ENCODE data around the gene DDX27. TPM values are rescaled to one million over a fixed set of nuclear protein-coding genes. Genes with fewer than 3 reads are reported as not detected.

The DDX27 gene
- total and polyA plus RNA-seq, 2 of the 13 experiments (the other 11 are each of a cell fraction or from before 2014, with no cell fraction given), result 42.6 to 72.8 TPM

DNA sequence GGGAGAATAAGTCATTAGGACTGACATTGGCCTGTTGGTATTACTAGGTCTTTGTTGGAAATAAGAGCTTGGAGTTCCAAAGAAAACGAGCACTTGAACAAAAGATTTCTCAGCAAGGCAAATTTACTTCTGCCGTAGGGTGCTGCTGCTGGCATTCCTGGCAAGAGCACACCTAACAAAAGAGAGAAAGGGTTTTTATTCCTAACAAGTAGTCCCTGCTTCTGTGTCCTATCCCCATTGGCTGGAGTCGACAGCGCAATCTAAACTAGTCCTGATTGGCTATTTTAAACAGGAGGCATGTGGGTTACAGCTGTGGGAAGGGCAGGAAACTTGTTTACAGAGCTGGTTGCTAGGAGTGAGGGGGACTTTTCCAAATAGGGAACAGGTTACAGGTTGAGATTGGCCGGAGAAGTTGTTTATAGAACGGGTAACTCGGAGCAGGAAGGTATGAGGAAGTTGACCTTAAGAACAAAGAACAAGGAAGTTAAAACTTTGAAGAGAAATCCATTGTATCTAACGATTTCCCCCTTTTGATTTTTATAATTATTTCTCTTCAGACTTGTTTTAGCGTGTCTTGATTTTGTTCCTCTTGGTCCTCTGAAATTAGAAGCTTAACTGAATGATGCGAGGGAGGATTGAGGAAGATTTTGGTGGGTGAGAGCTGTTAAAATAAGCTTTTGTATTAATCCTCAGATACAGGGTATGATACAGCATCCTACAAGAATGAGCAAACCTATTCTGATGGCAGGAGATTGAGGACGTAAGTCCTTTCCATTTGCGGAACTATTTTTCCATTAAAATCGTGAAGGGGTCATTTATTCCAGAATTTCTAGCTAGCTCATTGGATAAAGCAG lies 62.1 kb downstream of the DDX27 start (continued):
- TF ChIP-seq, protein P1, sequence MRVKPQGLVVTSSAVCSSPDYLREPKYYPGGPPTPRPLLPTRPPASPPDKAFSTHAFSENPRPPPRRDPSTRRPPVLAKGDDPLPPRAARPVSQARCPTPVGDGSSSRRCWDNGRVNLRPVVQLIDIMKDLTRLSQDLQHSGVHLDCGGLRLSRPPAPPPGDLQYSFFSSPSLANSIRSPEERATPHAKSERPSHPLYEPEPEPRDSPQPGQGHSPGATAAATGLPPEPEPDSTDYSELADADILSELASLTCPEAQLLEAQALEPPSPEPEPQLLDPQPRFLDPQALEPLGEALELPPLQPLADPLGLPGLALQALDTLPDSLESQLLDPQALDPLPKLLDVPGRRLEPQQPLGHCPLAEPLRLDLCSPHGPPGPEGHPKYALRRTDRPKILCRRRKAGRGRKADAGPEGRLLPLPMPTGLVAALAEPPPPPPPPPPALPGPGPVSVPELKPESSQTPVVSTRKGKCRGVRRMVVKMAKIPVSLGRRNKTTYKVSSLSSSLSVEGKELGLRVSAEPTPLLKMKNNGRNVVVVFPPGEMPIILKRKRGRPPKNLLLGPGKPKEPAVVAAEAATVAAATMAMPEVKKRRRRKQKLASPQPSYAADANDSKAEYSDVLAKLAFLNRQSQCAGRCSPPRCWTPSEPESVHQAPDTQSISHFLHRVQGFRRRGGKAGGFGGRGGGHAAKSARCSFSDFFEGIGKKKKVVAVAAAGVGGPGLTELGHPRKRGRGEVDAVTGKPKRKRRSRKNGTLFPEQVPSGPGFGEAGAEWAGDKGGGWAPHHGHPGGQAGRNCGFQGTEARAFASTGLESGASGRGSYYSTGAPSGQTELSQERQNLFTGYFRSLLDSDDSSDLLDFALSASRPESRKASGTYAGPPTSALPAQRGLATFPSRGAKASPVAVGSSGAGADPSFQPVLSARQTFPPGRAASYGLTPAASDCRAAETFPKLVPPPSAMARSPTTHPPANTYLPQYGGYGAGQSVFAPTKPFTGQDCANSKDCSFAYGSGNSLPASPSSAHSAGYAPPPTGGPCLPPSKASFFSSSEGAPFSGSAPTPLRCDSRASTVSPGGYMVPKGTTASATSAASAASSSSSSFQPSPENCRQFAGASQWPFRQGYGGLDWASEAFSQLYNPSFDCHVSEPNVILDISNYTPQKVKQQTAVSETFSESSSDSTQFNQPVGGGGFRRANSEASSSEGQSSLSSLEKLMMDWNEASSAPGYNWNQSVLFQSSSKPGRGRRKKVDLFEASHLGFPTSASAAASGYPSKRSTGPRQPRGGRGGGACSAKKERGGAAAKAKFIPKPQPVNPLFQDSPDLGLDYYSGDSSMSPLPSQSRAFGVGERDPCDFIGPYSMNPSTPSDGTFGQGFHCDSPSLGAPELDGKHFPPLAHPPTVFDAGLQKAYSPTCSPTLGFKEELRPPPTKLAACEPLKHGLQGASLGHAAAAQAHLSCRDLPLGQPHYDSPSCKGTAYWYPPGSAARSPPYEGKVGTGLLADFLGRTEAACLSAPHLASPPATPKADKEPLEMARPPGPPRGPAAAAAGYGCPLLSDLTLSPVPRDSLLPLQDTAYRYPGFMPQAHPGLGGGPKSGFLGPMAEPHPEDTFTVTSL (CRISPR knock-in tag; IDR thresholded peaks at IDR 0.05; ENCODE audit: borderline replicate concordance), result 0 out of 2 replicates have a peak, but pooled peaks have one; percentile 25
- TF ChIP-seq TARDBP (CRISPR knock-in tag; IDR thresholded peaks at IDR 0.05) (peak; percentile 41; the same call in 1 of the 2 replicates), MEIS2 (CRISPR knock-in tag; IDR thresholded peaks at IDR 0.05) (peak; percentile 56; the same call in 1 of the 2 replicates), ELF3 (CRISPR knock-in tag; IDR thresholded peaks at IDR 0.05) (peak; percentile 98), ZFP62 (CRISPR knock-in tag; IDR thresholded peaks at IDR 0.05) (no peak), HDAC1 (CRISPR knock-in tag; IDR thresholded peaks at IDR 0.05) (peak; percentile 61), ZNF781 (CRISPR knock-in tag; IDR thresholded peaks at IDR 0.05; ENCODE audit: borderline replicate concordance, not compliant biosample characterization) (peak; percentile 32), REL (CRISPR knock-in tag; conservative IDR thresholded peaks at IDR 0.05) (0 out of 2 replicates have a peak, but pooled peaks have one; percentile 43), PHB2 (IDR thresholded peaks at IDR 0.05; ENCODE audit: partially characterized antibody) (no peak), ZBTB7B (CRISPR knock-in tag; IDR thresholded peaks at IDR 0.05) (no peak)
- TF ChIP-seq, protein P2, sequence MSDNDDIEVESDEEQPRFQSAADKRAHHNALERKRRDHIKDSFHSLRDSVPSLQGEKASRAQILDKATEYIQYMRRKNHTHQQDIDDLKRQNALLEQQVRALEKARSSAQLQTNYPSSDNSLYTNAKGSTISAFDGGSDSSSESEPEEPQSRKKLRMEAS (IDR thresholded peaks at IDR 0.05), result peak; percentile 39; the same call in 1 of the 2 replicates
- TF ChIP-seq, protein P3, sequence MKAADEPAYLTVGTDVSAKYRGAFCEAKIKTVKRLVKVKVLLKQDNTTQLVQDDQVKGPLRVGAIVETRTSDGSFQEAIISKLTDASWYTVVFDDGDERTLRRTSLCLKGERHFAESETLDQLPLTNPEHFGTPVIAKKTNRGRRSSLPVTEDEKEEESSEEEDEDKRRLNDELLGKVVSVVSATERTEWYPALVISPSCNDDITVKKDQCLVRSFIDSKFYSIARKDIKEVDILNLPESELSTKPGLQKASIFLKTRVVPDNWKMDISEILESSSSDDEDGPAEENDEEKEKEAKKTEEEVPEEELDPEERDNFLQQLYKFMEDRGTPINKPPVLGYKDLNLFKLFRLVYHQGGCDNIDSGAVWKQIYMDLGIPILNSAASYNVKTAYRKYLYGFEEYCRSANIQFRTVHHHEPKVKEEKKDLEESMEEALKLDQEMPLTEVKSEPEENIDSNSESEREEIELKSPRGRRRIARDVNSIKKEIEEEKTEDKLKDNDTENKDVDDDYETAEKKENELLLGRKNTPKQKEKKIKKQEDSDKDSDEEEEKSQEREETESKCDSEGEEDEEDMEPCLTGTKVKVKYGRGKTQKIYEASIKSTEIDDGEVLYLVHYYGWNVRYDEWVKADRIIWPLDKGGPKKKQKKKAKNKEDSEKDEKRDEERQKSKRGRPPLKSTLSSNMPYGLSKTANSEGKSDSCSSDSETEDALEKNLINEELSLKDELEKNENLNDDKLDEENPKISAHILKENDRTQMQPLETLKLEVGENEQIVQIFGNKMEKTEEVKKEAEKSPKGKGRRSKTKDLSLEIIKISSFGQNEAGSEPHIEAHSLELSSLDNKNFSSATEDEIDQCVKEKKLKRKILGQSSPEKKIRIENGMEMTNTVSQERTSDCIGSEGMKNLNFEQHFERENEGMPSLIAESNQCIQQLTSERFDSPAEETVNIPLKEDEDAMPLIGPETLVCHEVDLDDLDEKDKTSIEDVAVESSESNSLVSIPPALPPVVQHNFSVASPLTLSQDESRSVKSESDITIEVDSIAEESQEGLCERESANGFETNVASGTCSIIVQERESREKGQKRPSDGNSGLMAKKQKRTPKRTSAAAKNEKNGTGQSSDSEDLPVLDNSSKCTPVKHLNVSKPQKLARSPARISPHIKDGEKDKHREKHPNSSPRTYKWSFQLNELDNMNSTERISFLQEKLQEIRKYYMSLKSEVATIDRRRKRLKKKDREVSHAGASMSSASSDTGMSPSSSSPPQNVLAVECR (CRISPR knock-in tag; IDR thresholded peaks at IDR 0.05; ENCODE audit: borderline replicate concordance), result peak; percentile 69; the same call in 1 of the 2 replicates
- TF ChIP-seq, protein P4, sequence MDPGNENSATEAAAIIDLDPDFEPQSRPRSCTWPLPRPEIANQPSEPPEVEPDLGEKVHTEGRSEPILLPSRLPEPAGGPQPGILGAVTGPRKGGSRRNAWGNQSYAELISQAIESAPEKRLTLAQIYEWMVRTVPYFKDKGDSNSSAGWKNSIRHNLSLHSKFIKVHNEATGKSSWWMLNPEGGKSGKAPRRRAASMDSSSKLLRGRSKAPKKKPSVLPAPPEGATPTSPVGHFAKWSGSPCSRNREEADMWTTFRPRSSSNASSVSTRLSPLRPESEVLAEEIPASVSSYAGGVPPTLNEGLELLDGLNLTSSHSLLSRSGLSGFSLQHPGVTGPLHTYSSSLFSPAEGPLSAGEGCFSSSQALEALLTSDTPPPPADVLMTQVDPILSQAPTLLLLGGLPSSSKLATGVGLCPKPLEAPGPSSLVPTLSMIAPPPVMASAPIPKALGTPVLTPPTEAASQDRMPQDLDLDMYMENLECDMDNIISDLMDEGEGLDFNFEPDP (CRISPR knock-in tag; conservative IDR thresholded peaks at IDR 0.05), result no peak
